Activated naive CD8-positive, alpha-beta T cell treated with anti-CD3 and anti-CD28 coated beads, Interleukin-2, amount 50 U/mL, for 24 hours (primary cell): ENCODE results near the gene PTMS.

Source experiments
- ATAC-seq: fragments of 150-1000 bp; cut with Tn5 transposase; one replicate; pipeline ENCODE4 v1.10.0; 2021
- DNase-seq: peaks from one replicate; pipeline ENCODE4 v3.0.0; 2021
- H3K27ac Mint-ChIP-seq: one replicate; pipeline ENCODE4 v1.8.0; 2021; ENCODE audit warnings: mild to moderate bottlenecking, mixed read lengths
- H3K27me3 Mint-ChIP-seq: one replicate; pipeline ENCODE4 v1.8.0; 2021; ENCODE audit warnings: mixed read lengths
- H3K36me3 Mint-ChIP-seq: one replicate; pipeline ENCODE4 v1.8.0; 2021; ENCODE audit warnings: low read depth, mixed read lengths
- H3K4me1 Mint-ChIP-seq: one replicate; pipeline ENCODE4 v1.8.0; 2021; ENCODE audit warnings: mixed read lengths
- H3K4me3 Mint-ChIP-seq: one replicate; pipeline ENCODE4 v1.8.0; 2021; ENCODE audit warnings: mild to moderate bottlenecking, moderate library complexity, mixed read lengths
- H3K9me3 Mint-ChIP-seq: one replicate; pipeline ENCODE4 v1.8.0; 2021; ENCODE audit warnings: mixed read lengths

The PTMS gene

GRCh38 chr12:6763380-6763779 is 2.8 kb upstream of the PTMS start:
- peaks cover 48% of the 10 kb centered on the region for H3K27me3 Mint-ChIP-seq
- H3K27ac Mint-ChIP-seq, result no peak overlapping the region
- no peaks in the 10 kb centered on the region for H3K36me3 Mint-ChIP-seq
- H3K4me3 Mint-ChIP-seq, result no peak overlapping the region
- DNase-seq (no peak), ATAC-seq (no peak)
- H3K4me1 Mint-ChIP-seq, result peaks cover 34% of the 10 kb centered on the region
- H3K9me3 Mint-ChIP-seq, result no peaks in the 10 kb centered on the region

DNA sequence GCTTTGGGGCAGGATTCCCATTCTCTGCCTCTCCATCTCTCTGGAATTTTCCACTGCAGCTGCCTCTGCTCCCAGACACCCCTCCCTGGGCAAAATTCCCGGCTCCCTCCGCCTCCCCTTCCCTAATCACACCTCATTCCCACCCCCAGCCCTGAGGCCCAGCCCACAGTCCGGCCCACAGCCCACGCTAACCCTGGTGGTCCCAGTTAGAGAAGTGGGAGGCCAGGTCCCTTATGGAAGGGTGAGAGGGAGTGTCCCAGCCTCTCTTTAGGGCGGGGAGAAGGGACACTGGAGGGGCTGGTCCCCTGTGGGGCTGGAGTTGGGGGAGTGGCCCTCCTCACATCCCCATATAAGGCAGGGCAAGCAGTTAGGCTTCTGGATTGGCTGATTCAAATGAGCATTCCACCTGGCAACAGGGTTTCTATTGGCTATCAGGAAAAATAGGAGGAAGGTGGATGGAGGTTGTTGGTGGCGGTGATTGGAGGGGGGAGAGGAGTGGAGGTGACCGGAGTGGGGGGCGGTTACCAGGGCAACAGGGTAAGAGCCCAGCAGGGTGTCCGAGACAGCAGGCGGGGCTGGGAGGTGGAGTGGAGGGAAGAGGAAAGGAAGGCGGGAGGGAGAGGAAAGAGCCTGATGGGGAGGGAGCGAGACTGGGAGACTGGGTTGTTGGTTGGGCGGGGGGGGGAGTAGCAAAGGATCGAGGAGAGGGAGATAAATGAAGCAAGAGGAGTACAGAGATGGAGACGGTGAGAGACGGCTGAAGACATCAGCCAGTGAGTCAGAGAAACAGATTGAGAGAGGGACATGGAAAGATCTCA is 1.9 kb upstream of the PTMS start:
- H3K27me3 Mint-ChIP-seq, result peaks cover 55% of the 10 kb centered on the region

DNA sequence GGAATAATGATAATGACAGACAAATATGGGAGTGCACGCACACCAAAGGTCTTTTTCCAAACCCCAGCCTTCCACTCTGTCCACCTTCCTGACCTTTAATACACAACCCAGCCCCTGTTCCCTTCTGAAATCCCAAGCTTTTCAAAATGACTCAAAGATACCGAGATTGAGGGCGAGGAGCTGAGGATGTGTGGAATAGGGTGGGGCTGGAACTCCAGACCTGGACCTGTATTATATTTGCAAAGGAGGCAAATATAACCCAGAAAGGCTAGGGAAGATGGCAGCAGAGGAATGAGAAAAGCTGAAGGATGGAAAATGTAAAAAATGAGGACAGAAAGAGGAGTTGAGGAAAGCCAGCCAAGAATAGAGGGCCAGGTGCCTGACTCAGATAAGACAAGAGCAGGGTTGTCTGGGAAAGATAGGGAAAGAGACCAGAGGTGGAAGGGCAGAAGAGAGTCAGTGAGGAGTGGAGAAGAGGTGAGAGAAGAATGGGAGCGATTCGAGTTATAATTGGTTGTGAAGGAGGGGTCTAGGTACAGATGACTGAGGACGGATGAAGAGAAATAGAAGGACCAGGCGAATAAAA is 1.0 kb upstream of the PTMS start:
- Mint-ChIP-seq H3K27me3 (peaks cover 53% of the 10 kb centered on the region), H3K4me1 (peaks cover 44% of the 10 kb centered on the region), H3K27ac (peak overlapping the region; percentile 68)

More for the DNA sequence above, 1.9 kb upstream of the PTMS start:
- DNase-seq (peak; percentile 49), ATAC-seq (peak; percentile 76)
- Mint-ChIP-seq H3K4me3 (peak overlapping the region; percentile 77), H3K36me3 (no peaks in the 10 kb centered on the region), H3K27ac (peak overlapping the region; percentile 42), H3K4me1 (peaks cover 38% of the 10 kb centered on the region), H3K9me3 (no peaks in the 10 kb centered on the region)

GRCh38 chr12:6766651-6767349 is 637 bp downstream of the PTMS start:
- peak; percentile 75 for DNase-seq
- peaks cover 8% of the 10 kb centered on the region for H3K36me3 Mint-ChIP-seq
- peak overlapping the region; percentile 65 for H3K27ac Mint-ChIP-seq
- H3K4me1 Mint-ChIP-seq, result peaks cover 57% of the 10 kb centered on the region
- ATAC-seq, result peak; percentile 55
- peaks cover 53% of the 10 kb centered on the region for H3K27me3 Mint-ChIP-seq
- peak overlapping the region; percentile 80 for H3K4me3 Mint-ChIP-seq
- H3K9me3 Mint-ChIP-seq, result no peaks in the 10 kb centered on the region

More for the DNA sequence above, 1.0 kb upstream of the PTMS start:
- H3K36me3 Mint-ChIP-seq, result no peaks in the 10 kb centered on the region
- H3K4me3 Mint-ChIP-seq, result peak overlapping the region; percentile 77
- no peaks in the 10 kb centered on the region for H3K9me3 Mint-ChIP-seq
- DNase-seq, result no peak
- no peak for ATAC-seq

- ATAC-seq (no peak), DNase-seq (no peak)
- Mint-ChIP-seq H3K27me3 (peaks cover 50% of the 10 kb centered on the region), H3K9me3 (no peaks in the 10 kb centered on the region), H3K4me1 (peaks cover 61% of the 10 kb centered on the region), H3K36me3 (peaks cover 8% of the 10 kb centered on the region), H3K4me3 (peak overlapping the region; percentile 80), H3K27ac (peak overlapping the region; percentile 65)
Measured at GRCh38 chr12:6767353-6768319, 1.5 kb downstream of the PTMS start.

- Mint-ChIP-seq H3K4me1 (peaks cover 69% of the 10 kb centered on the region), H3K27ac (peak overlapping the region; percentile 55), H3K4me3 (peak overlapping the region; percentile 80), H3K27me3 (peaks cover 46% of the 10 kb centered on the region), H3K36me3 (peaks cover 11% of the 10 kb centered on the region), H3K9me3 (no peaks in the 10 kb centered on the region)
- no peak for ATAC-seq
- no peak for DNase-seq
Measured at GRCh38 chr12:6768437-6768914, 2.3 kb downstream of the PTMS start.

DNA sequence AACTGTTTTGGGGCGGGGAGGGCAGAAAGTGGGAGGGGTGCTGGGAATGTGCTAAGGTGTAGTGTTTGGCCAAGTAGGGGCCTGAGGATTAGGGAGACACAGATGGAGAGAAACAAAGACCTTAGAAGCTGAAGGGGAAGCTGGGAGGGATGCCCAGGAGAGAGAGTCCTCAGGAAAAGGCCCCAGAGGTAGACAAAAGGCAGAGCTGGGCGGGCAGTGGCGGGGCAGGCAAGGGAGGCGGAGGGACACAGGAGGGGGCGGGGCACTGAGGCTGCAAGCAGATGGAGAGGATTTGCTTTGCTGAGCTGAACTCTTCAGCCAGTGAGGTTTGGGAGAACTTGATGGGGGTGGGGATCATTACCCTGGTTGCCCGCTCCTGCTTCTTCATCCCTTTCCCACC is 2.8 kb downstream of the PTMS start:
- H3K9me3 Mint-ChIP-seq, result no peaks in the 10 kb centered on the region
- peaks cover 12% of the 10 kb centered on the region for H3K36me3 Mint-ChIP-seq
- peak overlapping the region; percentile 80 for H3K4me3 Mint-ChIP-seq
- ATAC-seq (no peak), DNase-seq (peak; percentile 31)
- peaks cover 68% of the 10 kb centered on the region for H3K4me1 Mint-ChIP-seq
- H3K27me3 Mint-ChIP-seq, result peaks cover 46% of the 10 kb centered on the region
- H3K27ac Mint-ChIP-seq, result no peak overlapping the region

DNA sequence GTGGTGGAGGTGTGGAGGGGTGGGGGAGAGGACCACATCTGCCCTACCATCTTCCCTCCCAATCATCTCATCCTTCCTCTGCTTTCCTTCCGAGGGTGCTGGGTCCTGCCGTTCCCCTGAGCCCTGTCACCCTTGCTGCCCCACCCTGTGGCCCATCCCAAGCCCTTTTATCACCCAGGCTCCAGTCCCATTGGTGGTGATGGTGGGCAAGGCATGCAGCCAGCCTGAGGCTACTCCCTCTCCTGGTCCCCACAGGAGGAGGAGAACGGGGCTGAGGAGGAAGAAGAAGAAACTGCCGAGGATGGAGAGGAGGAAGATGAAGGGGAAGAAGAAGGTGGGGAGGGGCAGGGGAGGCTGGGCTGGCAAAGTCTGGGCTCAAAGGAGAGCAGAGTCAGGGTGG is 3.5 kb downstream of the PTMS start:
- Mint-ChIP-seq H3K4me3 (no peak overlapping the region), H3K4me1 (peaks cover 67% of the 10 kb centered on the region), H3K36me3 (peaks cover 18% of the 10 kb centered on the region), H3K27ac (peak overlapping the region; percentile 0), H3K27me3 (peaks cover 43% of the 10 kb centered on the region), H3K9me3 (no peaks in the 10 kb centered on the region)
- ATAC-seq (no peak), DNase-seq (no peak)

DNA sequence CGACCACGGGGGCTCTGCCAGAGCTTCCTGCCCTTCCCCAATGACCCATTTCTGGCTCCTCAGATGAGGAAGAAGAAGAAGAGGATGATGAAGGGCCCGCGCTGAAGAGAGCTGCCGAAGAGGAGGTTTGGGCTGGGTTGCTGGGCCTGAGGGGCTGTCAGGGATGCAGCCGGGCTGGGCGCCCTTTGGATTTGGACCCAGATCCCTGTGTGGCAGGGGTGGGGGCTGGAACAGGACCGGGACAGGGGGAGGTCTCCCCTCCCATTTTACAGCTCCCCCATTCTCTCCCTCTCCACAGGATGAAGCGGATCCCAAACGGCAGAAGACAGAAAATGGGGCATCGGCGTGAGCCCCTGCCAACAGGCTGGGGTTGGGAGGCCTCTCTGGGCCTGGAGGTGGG is 3.9 kb downstream of the PTMS start:
- peak overlapping the region; percentile 0 for H3K27ac Mint-ChIP-seq
- H3K36me3 Mint-ChIP-seq, result peaks cover 23% of the 10 kb centered on the region
- H3K4me1 Mint-ChIP-seq, result peaks cover 69% of the 10 kb centered on the region

DNA sequence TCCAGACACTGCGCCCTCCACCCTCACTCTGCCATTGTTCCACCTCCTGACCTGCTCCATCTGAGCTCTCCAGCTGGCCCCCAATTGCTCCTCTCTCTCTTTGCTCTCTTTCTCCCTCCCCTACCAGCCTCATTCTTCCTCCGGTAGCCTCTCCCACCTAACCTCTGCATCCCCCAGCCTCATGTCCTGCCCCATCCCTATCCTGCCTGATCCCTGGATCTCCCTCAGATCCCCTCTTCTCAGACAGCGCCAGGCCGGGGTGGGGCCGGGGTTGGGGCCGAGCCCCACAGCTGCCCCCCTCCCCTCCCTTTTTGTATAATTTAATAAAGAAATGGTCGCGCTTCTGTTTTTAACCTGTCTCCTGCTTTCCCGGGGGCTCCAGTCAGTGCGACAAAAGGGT is 4.4 kb downstream of the PTMS start:
- Mint-ChIP-seq H3K4me1 (peaks cover 69% of the 10 kb centered on the region), H3K27ac (peak overlapping the region; percentile 86), H3K4me3 (peak overlapping the region; percentile 98)

More for the DNA sequence above, 3.9 kb downstream of the PTMS start:
- ATAC-seq, result no peak
- no peak for DNase-seq
- H3K4me3 Mint-ChIP-seq, result no peak overlapping the region
- peaks cover 41% of the 10 kb centered on the region for H3K27me3 Mint-ChIP-seq
- no peaks in the 10 kb centered on the region for H3K9me3 Mint-ChIP-seq

DNA sequence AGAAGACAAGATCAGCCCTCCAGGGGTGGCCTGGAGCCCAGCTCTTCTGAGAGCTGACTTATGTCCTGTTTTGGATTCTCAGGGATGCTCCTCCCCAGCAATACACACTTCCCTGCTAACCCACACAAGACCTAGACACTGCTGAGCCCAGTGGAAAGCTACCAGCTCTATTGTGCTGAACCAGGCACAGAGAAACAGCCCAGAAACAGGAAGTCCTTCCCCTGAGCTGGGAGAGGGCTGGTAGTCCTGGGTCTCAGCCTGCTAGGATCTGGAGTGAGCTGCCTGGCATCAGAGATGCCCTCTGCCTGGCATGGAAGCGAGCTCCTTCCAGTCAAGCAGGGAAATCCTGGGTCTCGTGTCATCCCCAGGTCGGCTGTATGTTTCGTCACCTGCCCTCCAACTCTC is 4.9 kb downstream of the PTMS start:
- Mint-ChIP-seq H3K27me3 (peaks cover 31% of the 10 kb centered on the region), H3K4me1 (peaks cover 70% of the 10 kb centered on the region), H3K36me3 (peaks cover 33% of the 10 kb centered on the region), H3K9me3 (no peaks in the 10 kb centered on the region), H3K4me3 (peak overlapping the region; percentile 98), H3K27ac (peak overlapping the region; percentile 86)
- ATAC-seq, result no peak
- no peak for DNase-seq

More for the DNA sequence above, 4.4 kb downstream of the PTMS start:
- Mint-ChIP-seq H3K9me3 (no peaks in the 10 kb centered on the region), H3K36me3 (peaks cover 28% of the 10 kb centered on the region), H3K27me3 (peaks cover 36% of the 10 kb centered on the region)
- no peak for ATAC-seq
- DNase-seq, result no peak

DNA sequence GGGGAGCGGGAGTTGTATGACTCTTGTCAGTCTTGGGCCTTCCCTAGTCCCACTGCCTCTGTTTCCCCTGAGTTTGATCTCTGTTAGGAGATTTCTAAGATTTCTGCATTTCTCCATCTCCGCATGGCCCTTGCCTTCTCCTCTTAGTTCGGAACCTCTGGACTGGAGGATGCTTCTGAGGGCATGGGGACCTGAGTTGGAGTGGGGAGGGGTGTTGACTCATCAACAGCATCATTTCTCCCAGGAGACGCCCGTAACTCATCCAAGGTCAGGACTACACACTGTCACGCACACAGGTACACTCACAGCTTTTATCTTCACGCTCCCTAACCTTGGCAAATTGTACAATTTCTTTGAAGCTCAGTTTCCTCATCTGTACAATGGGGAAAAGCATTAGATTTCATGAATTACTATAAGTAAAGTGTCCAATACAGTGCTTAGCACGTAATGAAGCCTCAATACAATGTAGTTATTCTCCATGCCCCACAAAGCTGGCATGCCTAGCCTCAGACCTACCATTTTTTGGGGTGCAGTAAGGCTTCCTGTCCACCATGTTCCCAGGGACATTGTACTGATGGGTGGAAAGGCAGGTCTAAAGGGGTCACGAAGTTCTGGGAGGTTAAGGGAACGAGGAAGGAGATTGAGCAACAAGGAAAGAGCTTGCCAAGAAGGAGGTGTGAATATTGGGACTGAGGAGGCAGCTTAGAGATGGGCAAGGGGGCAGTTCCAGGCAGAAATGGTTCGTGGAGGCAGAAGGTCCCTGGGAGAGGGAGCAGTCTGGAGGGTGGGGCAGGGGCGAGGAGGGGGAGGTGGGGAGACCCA is 5.6 kb downstream of the PTMS start:
- no peak for DNase-seq
- peaks cover 76% of the 10 kb centered on the region for H3K4me1 Mint-ChIP-seq
- H3K27ac Mint-ChIP-seq, result peak overlapping the region; percentile 86
- no peaks in the 10 kb centered on the region for H3K9me3 Mint-ChIP-seq
- peaks cover 39% of the 10 kb centered on the region for H3K36me3 Mint-ChIP-seq
- peak overlapping the region; percentile 98 for H3K4me3 Mint-ChIP-seq
- no peak for ATAC-seq
- peaks cover 31% of the 10 kb centered on the region for H3K27me3 Mint-ChIP-seq

- Mint-ChIP-seq H3K4me3 (peak within 1 kb of the TSS; percentile 98), H3K9me3 (no peaks in the 10 kb centered on the region), H3K27me3 (peaks cover 28% of the 10 kb centered on the region), H3K36me3 (peaks cover 43% of the 10 kb centered on the region), H3K4me1 (peaks cover 76% of the 10 kb centered on the region), H3K27ac (peak within 1 kb of the TSS; percentile 86)
- DNase-seq (peak; percentile 84), ATAC-seq (peak; percentile 57)
Measured at GRCh38 chr12:6772331-6772695, 6.2 kb downstream of the PTMS start, which contains the start of gene LAG3. LAG3 (plus strand) TSS chr12:6772520; CDS start chr12:6772853, 333 bp downstream.
